Measurements from ENCODE around the gene GOSR2.

Gene GOSR2

GRCh38 chr17:46922804-46923635, at the start of gene GOSR2:
Gene GOSR2, plus strand, starts transcription at chr17:46923160. Its CDS starts 33 bp downstream, at chr17:46923193.
- H3K9me3 ChIP-seq (ENCODE audit: low read length) = no peaks in the 10 kb centered on the region
- H3K27ac ChIP-seq (ENCODE audit: low read depth, low read length) = peak within 1 kb of the TSS; percentile 89
- H3K9ac ChIP-seq (ENCODE audit: low read length) = peak within 1 kb of the TSS; percentile 98
- no peaks in the 10 kb centered on the region for H3K27me3 ChIP-seq (ENCODE audit: control insufficient read depth in 1 of 2, insufficient read depth in 2 of 2, low read length in 2 of 2)
- peak within 1 kb of the TSS; percentile 94 to 100 for H3K4me3 ChIP-seq (ENCODE audit: low read depth in 1 of 2, low read length in 2 of 2)
- H3K36me3 ChIP-seq (ENCODE audit: insufficient read depth, low read length) = no peaks in the 10 kb centered on the region
- peaks cover 18% of the 10 kb centered on the region for H3K4me1 ChIP-seq (ENCODE audit: insufficient read depth, low read length)

DNA sequence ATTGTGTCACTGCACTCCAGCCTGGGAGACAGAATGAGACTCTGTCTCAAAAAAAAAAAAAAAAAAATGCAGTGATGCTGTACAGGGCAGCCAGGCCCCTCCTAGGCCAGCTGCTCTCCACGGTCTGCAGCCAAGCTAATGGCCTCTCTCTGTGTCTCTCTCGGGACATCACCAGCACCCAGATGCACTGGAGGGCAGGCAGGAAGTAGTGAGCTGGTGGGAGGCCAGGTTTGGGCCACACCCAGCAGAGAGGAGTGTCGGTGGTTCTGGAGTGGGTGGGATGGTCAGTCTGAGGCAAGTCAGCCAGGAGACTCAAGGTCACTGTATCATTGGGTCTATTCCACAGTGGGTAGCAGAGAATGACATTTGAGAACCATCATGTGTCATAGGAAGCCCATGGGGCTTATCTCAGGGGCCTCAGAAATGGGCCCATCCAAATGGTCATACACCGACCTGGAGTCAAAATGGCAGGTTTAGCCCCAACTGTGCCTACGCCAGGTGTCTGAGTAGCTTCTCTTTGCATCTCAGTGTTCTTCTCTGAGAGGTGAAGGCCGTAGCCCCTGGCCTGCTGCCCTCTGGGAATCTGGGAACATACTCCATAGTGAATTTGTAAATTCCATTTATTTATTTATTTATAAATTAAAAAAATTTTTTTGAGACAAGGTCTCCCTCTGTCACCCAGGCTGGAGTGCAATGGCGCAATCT, 48.9 kb upstream of the GOSR2 start:
- H3K4me1 ChIP-seq (ENCODE audit: insufficient read depth, low read length) = no peaks in the 10 kb centered on the region
- no peak overlapping the region for H3K4me3 ChIP-seq (ENCODE audit: low read depth in 1 of 2, low read length in 2 of 2)
- H3K36me3 ChIP-seq (ENCODE audit: insufficient read depth, low read length) = no peaks in the 10 kb centered on the region
- H3K9ac ChIP-seq (ENCODE audit: low read length) = no peak overlapping the region
- no peak overlapping the region for H3K27ac ChIP-seq (ENCODE audit: low read depth, low read length)
- H3K9me3 ChIP-seq (ENCODE audit: low read length) = no peaks in the 10 kb centered on the region
- H3K27me3 ChIP-seq (ENCODE audit: control insufficient read depth in 1 of 2, insufficient read depth in 2 of 2, low read length in 2 of 2) = no peaks in the 10 kb centered on the region

- H3K36me3 ChIP-seq (ENCODE audit: insufficient read depth, low read length) = no peaks in the 10 kb centered on the region
- H3K27me3 ChIP-seq (ENCODE audit: control insufficient read depth in 1 of 2, insufficient read depth in 2 of 2, low read length in 2 of 2) = no peaks in the 10 kb centered on the region
- H3K9ac ChIP-seq (ENCODE audit: low read length) = no peak overlapping the region
- H3K27ac ChIP-seq (ENCODE audit: low read depth, low read length) = no peak overlapping the region
- H3K9me3 ChIP-seq (ENCODE audit: low read length) = no peaks in the 10 kb centered on the region
- no peak overlapping the region for H3K4me3 ChIP-seq (ENCODE audit: low read depth in 1 of 2, low read length in 2 of 2)
- H3K4me1 ChIP-seq (ENCODE audit: insufficient read depth, low read length) = no peaks in the 10 kb centered on the region
Measured at GRCh38 chr17:46874906-46875305, 48.1 kb upstream of the GOSR2 start.

- Histone ChIP-seq H3K9me3 (ENCODE audit: low read length) (no peaks in the 10 kb centered on the region), H3K27ac (ENCODE audit: low read depth, low read length) (no peak overlapping the region), H3K27me3 (ENCODE audit: control insufficient read depth in 1 of 2, insufficient read depth in 2 of 2, low read length in 2 of 2) (no peaks in the 10 kb centered on the region), H3K9ac (ENCODE audit: low read length) (no peak overlapping the region), H3K4me3 (ENCODE audit: low read depth in 1 of 2, low read length in 2 of 2) (no peak overlapping the region), H3K4me1 (ENCODE audit: insufficient read depth, low read length) (no peaks in the 10 kb centered on the region), H3K36me3 (ENCODE audit: insufficient read depth, low read length) (no peaks in the 10 kb centered on the region)
Measured at GRCh38 chr17:46875849-46876352, 47.1 kb upstream of the GOSR2 start.

- Histone ChIP-seq H3K4me1 (ENCODE audit: insufficient read depth, low read length) (no peaks in the 10 kb centered on the region), H3K9me3 (ENCODE audit: low read length) (no peaks in the 10 kb centered on the region), H3K4me3 (ENCODE audit: low read depth in 1 of 2, low read length in 2 of 2) (no peak overlapping the region), H3K36me3 (ENCODE audit: insufficient read depth, low read length) (no peaks in the 10 kb centered on the region), H3K27me3 (ENCODE audit: control insufficient read depth in 1 of 2, insufficient read depth in 2 of 2, low read length in 2 of 2) (no peaks in the 10 kb centered on the region), H3K27ac (ENCODE audit: low read depth, low read length) (no peak overlapping the region), H3K9ac (ENCODE audit: low read length) (no peak overlapping the region)
Measured at GRCh38 chr17:46876353-46876887, 46.5 kb upstream of the GOSR2 start.

DNA sequence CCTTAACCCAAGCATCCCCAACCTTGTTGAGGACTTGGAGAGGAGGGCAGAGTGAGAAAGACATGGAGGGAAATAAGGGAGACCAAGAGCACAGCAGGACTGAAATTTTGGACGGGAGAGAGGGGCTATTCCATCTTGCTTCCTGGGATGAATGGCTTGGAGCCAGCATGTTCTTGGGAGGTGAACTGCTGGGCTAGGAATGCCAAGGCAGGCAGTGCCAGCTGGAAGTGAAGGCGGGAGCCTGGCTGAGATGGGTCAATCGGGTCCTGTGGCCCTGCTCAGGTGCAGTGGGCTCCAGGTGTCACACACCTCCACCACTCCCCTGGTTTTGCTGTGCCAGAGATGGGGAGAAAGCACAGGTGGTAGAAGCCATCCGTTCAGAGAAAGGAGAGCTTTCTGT, 46.0 kb upstream of the GOSR2 start:
- no peaks in the 10 kb centered on the region for H3K36me3 ChIP-seq (ENCODE audit: insufficient read depth, low read length)
- H3K9me3 ChIP-seq (ENCODE audit: low read length) = no peaks in the 10 kb centered on the region
- H3K27ac ChIP-seq (ENCODE audit: low read depth, low read length) = no peak overlapping the region
- H3K4me1 ChIP-seq (ENCODE audit: insufficient read depth, low read length) = no peaks in the 10 kb centered on the region
- H3K9ac ChIP-seq (ENCODE audit: low read length) = no peak overlapping the region
- no peaks in the 10 kb centered on the region for H3K27me3 ChIP-seq (ENCODE audit: control insufficient read depth in 1 of 2, insufficient read depth in 2 of 2, low read length in 2 of 2)
- no peak overlapping the region for H3K4me3 ChIP-seq (ENCODE audit: low read depth in 1 of 2, low read length in 2 of 2)

GRCh38 chr17:46877466-46877865, 45.5 kb upstream of the GOSR2 start:
- H3K36me3 ChIP-seq (ENCODE audit: insufficient read depth, low read length) = no peaks in the 10 kb centered on the region
- H3K9ac ChIP-seq (ENCODE audit: low read length) = no peak overlapping the region
- H3K27me3 ChIP-seq (ENCODE audit: control insufficient read depth in 1 of 2, insufficient read depth in 2 of 2, low read length in 2 of 2) = no peaks in the 10 kb centered on the region
- H3K4me1 ChIP-seq (ENCODE audit: insufficient read depth, low read length) = no peaks in the 10 kb centered on the region
- H3K27ac ChIP-seq (ENCODE audit: low read depth, low read length) = no peak overlapping the region
- no peaks in the 10 kb centered on the region for H3K9me3 ChIP-seq (ENCODE audit: low read length)
- no peak overlapping the region for H3K4me3 ChIP-seq (ENCODE audit: low read depth in 1 of 2, low read length in 2 of 2)

GRCh38 chr17:46878055-46878454, 44.9 kb upstream of the GOSR2 start:
- H3K9ac ChIP-seq (ENCODE audit: low read length) = no peak overlapping the region
- H3K27ac ChIP-seq (ENCODE audit: low read depth, low read length) = no peak overlapping the region
- H3K4me1 ChIP-seq (ENCODE audit: insufficient read depth, low read length) = no peaks in the 10 kb centered on the region
- H3K9me3 ChIP-seq (ENCODE audit: low read length) = no peaks in the 10 kb centered on the region
- H3K4me3 ChIP-seq (ENCODE audit: low read depth in 1 of 2, low read length in 2 of 2) = no peak overlapping the region
- H3K27me3 ChIP-seq (ENCODE audit: control insufficient read depth in 1 of 2, insufficient read depth in 2 of 2, low read length in 2 of 2) = no peaks in the 10 kb centered on the region
- no peaks in the 10 kb centered on the region for H3K36me3 ChIP-seq (ENCODE audit: insufficient read depth, low read length)

- Histone ChIP-seq H3K36me3 (ENCODE audit: insufficient read depth, low read length) (no peaks in the 10 kb centered on the region), H3K9me3 (ENCODE audit: low read length) (no peaks in the 10 kb centered on the region), H3K9ac (ENCODE audit: low read length) (no peak overlapping the region), H3K4me1 (ENCODE audit: insufficient read depth, low read length) (no peaks in the 10 kb centered on the region), H3K27me3 (ENCODE audit: control insufficient read depth in 1 of 2, insufficient read depth in 2 of 2, low read length in 2 of 2) (peaks cover 0 to 5% of the 10 kb centered on the region in 2 donors), H3K4me3 (ENCODE audit: low read depth in 1 of 2, low read length in 2 of 2) (no peak overlapping the region), H3K27ac (ENCODE audit: low read depth, low read length) (no peak overlapping the region)
Measured at GRCh38 chr17:46879101-46879500, 43.9 kb upstream of the GOSR2 start.

DNA sequence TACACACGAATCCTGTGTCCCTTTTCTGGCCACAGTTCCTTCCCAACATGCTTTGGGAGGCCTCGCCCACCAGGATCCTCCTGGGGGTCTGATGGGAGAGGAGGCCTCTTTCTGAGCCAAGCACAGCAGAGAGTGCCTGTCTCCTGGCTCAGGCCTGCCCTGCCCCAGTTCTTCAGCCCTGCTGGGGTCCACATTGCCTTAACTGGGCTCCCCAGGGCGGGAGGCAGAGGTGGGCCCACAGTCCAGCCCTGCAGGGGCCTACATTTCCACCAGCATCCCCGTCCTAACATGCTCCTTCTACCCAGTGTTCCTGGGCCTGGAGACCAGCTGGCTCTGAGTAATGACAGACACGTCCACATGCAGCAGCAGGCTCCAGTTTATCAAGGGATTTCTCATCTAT, 41.9 kb upstream of the GOSR2 start:
- H3K4me1 ChIP-seq (ENCODE audit: insufficient read depth, low read length) = no peaks in the 10 kb centered on the region
- peaks cover 0 to 8% of the 10 kb centered on the region in 2 donors for H3K27me3 ChIP-seq (ENCODE audit: control insufficient read depth in 1 of 2, insufficient read depth in 2 of 2, low read length in 2 of 2)
- H3K36me3 ChIP-seq (ENCODE audit: insufficient read depth, low read length) = no peaks in the 10 kb centered on the region
- H3K27ac ChIP-seq (ENCODE audit: low read depth, low read length) = no peak overlapping the region
- no peak overlapping the region for H3K4me3 ChIP-seq (ENCODE audit: low read depth in 1 of 2, low read length in 2 of 2)
- no peaks in the 10 kb centered on the region for H3K9me3 ChIP-seq (ENCODE audit: low read length)
- no peak overlapping the region for H3K9ac ChIP-seq (ENCODE audit: low read length)

- no peak overlapping the region for H3K27ac ChIP-seq (ENCODE audit: low read depth, low read length)
- H3K9ac ChIP-seq (ENCODE audit: low read length) = no peak overlapping the region
- no peak overlapping the region for H3K4me3 ChIP-seq (ENCODE audit: low read depth in 1 of 2, low read length in 2 of 2)
- peaks cover 0 to 8% of the 10 kb centered on the region in 2 donors for H3K27me3 ChIP-seq (ENCODE audit: control insufficient read depth in 1 of 2, insufficient read depth in 2 of 2, low read length in 2 of 2)
- H3K36me3 ChIP-seq (ENCODE audit: insufficient read depth, low read length) = no peaks in the 10 kb centered on the region
- H3K4me1 ChIP-seq (ENCODE audit: insufficient read depth, low read length) = no peaks in the 10 kb centered on the region
- H3K9me3 ChIP-seq (ENCODE audit: low read length) = no peaks in the 10 kb centered on the region
Measured at GRCh38 chr17:46882666-46883065, 40.3 kb upstream of the GOSR2 start.
